GM10266 (cell line): Measurements from ENCODE around the gene FAM83F.

Experiments used
- DNase-seq: peaks from one replicate; pipeline ENCODE4 v3.0.0; 2012; ENCODE audit errors: extremely low spot score
- TF ChIP-seq, protein P1 (sequence below): IDR thresholded peaks from 2 replicates; pipeline ENCODE4 v1.5.1; 2012; ENCODE audit warnings: mild to moderate bottlenecking, low read depth; ENCODE audit not compliant: control insufficient read depth, insufficient read depth; ENCODE audit errors: missing control alignments

Gene FAM83F

DNA sequence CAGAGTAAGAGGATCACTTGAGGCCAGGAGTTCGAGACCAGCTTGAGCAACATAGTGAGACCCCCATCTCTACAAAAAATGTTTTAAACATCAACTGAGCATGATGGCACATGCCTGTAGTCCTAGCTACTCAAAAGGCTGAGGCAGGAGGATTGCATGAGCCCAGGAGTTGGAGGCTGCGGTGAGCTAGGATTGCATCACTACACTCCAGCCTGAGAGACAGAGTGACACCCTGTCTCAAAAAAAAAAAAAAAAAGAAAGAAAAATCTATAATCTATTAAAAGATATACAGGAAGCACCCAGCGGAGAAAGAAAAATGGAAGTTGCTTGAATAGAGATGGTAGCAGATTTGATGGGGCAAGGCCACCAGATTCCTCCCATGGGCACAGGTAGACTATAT, 61.8 kb downstream of the FAM83F start:
- TF ChIP-seq, protein P1, sequence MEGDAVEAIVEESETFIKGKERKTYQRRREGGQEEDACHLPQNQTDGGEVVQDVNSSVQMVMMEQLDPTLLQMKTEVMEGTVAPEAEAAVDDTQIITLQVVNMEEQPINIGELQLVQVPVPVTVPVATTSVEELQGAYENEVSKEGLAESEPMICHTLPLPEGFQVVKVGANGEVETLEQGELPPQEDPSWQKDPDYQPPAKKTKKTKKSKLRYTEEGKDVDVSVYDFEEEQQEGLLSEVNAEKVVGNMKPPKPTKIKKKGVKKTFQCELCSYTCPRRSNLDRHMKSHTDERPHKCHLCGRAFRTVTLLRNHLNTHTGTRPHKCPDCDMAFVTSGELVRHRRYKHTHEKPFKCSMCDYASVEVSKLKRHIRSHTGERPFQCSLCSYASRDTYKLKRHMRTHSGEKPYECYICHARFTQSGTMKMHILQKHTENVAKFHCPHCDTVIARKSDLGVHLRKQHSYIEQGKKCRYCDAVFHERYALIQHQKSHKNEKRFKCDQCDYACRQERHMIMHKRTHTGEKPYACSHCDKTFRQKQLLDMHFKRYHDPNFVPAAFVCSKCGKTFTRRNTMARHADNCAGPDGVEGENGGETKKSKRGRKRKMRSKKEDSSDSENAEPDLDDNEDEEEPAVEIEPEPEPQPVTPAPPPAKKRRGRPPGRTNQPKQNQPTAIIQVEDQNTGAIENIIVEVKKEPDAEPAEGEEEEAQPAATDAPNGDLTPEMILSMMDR, result no peak
- no peak for DNase-seq

DNA sequence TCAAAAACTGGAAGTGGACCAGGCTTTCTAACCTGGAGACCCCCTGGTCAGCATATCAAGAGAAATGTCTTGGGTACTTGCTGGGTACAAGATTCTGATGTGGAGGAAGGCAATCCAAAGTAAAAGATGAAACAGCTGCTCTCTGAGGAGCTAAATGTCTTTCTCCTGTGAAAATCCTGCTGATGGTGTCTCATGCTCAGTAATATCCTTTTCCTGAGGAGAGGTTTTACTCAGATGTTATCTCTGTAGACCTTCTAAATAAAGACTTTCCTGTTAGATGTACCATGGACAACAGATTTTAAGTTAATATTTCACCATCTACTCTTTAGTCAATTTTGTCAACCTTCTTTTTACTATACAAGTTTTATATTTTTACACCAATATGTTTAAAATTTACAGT, 62.9 kb downstream of the FAM83F start:
- DNase-seq, result no peak
- TF ChIP-seq, protein P1, result no peak

DNA sequence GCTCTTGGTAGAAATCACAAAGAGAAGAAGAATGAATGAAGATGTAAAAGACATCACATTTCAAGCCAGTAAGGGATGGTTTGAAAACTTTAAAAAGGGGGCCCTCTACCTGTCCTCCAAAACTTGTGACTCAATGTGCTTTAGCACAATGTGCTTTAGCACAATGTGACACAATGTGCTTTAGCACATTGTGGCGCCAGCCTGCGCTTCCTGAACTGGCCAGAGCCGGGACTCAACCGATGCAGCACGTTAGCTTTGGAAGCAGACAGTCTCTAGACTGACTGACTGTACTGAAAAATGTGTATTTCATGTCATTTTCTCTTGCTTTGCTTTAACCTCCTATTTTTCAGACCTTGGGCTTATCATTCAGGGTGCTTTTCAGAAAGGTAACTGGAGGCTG, 63.5 kb downstream of the FAM83F start:
- TF ChIP-seq, protein P1, result no peak
- no peak for DNase-seq

DNA sequence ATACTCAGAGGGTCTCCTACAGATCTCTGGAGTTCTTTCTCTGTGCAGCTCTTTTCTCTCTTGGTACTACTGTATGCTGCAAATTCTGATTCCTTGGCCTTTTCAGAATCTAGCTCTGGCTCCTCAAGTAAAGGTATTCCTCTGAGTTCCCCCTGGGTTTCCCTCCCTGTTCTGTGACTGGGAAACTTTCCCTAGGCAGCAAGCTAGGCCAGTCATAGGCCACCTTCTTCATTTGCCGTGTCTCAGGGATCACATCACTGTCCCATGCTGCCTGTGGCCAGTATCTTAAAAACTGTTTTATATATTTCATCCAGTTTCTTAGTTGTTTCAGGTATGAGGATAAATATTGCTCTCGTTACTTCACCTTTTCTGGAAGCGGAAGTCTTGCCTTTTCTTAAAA, 71.2 kb downstream of the FAM83F start:
- no peak for DNase-seq
- TF ChIP-seq, protein P1, result no peak

DNA sequence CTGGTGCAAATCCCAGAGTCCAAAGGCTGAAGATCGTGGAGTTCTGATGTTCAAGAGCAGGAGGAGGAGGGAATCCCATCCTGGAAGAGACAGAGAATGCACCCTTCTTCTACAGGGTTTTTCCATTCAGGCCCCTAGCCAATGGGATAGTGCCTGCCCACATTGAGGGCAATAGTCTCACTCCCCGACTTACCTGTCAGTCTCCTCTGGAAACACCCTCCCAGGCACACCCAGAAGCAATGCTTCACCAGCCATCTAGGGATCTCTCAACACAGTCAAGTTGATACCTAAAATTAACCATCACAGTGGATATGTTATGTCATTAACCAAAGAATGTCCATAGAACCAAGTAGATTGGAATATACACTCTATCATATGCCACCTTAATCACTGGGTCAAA, 72.9 kb downstream of the FAM83F start:
- DNase-seq, result no peak
- TF ChIP-seq, protein P1, result no peak

DNA sequence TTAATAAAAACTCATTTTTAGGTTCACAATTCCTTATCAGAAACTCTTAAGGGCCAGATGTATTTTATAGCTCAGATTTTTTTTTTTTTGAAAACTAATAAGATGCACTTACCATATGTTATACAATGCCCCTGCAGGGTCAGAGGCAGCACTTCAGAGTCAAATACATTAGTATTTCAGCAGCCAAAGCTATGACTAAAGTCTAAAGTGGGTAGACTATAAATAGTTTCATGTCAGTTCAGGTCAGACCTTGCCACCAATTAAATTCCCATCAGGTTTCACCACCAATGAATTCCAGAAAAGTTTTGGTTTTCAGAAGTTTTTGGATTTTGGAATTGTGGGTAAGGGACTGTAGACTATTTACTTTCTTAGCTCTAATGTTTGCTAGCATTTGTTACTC, 75.9 kb downstream of the FAM83F start:
- TF ChIP-seq, protein P1, result no peak
- no peak for DNase-seq

DNA sequence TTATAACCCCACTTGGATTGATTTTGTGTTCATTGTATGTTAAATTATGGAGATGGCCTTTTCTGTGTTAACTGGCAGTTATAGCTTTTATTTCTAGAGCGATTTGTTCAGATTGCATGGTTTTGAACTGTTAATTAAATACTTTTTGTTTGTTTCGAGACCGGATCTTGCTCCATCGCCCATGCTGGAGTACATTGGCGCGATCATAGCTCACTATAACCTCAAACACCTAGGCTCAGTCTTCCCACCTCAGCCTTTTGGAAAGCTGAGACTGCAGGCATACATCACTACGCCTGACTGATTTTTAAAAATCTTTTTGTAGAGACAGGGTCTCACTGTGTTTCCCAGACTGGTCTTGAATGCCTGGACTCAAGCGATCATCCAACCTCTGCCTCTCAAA, 77.0 kb downstream of the FAM83F start:
- no peak for DNase-seq
- TF ChIP-seq, protein P1, result no peak
